Uterus (tissue), 2 donors: ENCODE data around the gene PRR23E.

ENCODE experiments used
- CTCF ChIP-seq, 4 experiments: fragments of 200-600 bp in 2 of 4; fragments of 450-650 bp in 2 of 4; sonication (generic) in 2 of 4; IDR thresholded peaks; one replicate each; pipeline ENCODE4 v1.5.1; 2016 to 2019; ENCODE audit warnings: antibody characterized with exemption in 4 of 4, mild to moderate bottlenecking in 2 of 4, moderate library complexity in 1 of 4
- POLR2A ChIP-seq, 2 donors: fragments of 450-650 bp; IDR thresholded peaks; one replicate each; pipeline ENCODE4 v1.6.1; 2016; ENCODE audit warnings: antibody characterized with exemption in 2 of 2, mild to moderate bottlenecking in 1 of 2, moderate library complexity in 1 of 2

GRCh38 chr3:127226457-127226856 is 33.5 kb downstream of the PRR23E start:
- no peak for TF ChIP-seq CTCF (IDR thresholded peaks at IDR 0.05)
- TF ChIP-seq POLR2A (IDR thresholded peaks at IDR 0.05), result no peak
